Sigmoid colon (tissue), 4 donors: ENCODE data around the gene ATM.

ENCODE experiments used
- POLR2A ChIP-seq, 2 donors: fragments of 450-650 bp; IDR thresholded peaks; one replicate each; pipeline ENCODE4 v1.6.1; 2016; ENCODE audit warnings: antibody characterized with exemption in 2 of 2, mild to moderate bottlenecking in 2 of 2, moderate library complexity in 2 of 2
- POLR2AphosphoS5 ChIP-seq, 4 donors: sonication (generic); formaldehyde crosslinking; IDR thresholded peaks; one replicate each; pipeline ENCODE4 v1.6.1; 2017; ENCODE audit warnings: antibody characterized with exemption in 4 of 4
- TF ChIP-seq, protein P1 (sequence below), 4 experiments: fragments of 450-650 bp in 3 of 4; fragments of 200-600 bp in 1 of 4; IDR thresholded peaks; one replicate each; pipeline ENCODE4 v1.5.1; 2016 to 2019; ENCODE audit warnings: antibody characterized with exemption in 4 of 4, mild to moderate bottlenecking in 3 of 4, moderate library complexity in 2 of 4

DNA sequence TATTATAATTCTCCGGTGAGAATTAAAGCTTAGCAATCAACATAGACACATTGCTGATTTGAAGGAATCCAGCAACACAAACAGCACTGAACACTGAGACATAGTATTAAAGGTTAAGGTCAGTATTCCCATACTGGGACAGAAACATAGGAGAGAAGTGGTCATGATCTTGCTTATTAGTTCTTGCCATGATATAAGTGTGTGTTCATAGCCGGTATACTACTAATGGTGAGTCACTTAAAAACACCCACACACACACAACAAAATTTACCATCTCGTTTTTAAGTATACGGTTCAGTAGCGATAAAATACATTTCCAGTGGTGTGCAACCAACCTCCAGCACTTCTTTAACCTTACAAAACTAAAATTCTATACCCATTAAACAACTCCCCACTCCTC lies 148.1 kb downstream of the ATM start:
- TF ChIP-seq POLR2AphosphoS5 (IDR thresholded peaks at IDR 0.05) (no peak), POLR2A (IDR thresholded peaks at IDR 0.05) (no peak)
- TF ChIP-seq, protein P1, sequence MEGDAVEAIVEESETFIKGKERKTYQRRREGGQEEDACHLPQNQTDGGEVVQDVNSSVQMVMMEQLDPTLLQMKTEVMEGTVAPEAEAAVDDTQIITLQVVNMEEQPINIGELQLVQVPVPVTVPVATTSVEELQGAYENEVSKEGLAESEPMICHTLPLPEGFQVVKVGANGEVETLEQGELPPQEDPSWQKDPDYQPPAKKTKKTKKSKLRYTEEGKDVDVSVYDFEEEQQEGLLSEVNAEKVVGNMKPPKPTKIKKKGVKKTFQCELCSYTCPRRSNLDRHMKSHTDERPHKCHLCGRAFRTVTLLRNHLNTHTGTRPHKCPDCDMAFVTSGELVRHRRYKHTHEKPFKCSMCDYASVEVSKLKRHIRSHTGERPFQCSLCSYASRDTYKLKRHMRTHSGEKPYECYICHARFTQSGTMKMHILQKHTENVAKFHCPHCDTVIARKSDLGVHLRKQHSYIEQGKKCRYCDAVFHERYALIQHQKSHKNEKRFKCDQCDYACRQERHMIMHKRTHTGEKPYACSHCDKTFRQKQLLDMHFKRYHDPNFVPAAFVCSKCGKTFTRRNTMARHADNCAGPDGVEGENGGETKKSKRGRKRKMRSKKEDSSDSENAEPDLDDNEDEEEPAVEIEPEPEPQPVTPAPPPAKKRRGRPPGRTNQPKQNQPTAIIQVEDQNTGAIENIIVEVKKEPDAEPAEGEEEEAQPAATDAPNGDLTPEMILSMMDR (IDR thresholded peaks at IDR 0.05): no peak
